HG02840 (cell line): ENCODE data around the gene PHPT1.
"Not testable (repeated sequence)": the region's sequence is repeated elsewhere in the genome, so short reads cannot be mapped to it uniquely, and the experiment has no call there.

ENCODE experiments used
- ATAC-seq: cut with Tn5 transposase; IDR thresholded peaks from one replicate; pipeline ENCODE4 v1.9.1; 2021; ENCODE audit warnings: mild to moderate bottlenecking, moderate library complexity, moderate number of reproducible peaks; ENCODE audit not compliant: unreplicated experiment, low FRiP score

PHPT1 gene

GRCh38 chr9:136881691-136882108 lies 32.5 kb downstream of the PHPT1 start:
- ATAC-seq = no peak

DNA sequence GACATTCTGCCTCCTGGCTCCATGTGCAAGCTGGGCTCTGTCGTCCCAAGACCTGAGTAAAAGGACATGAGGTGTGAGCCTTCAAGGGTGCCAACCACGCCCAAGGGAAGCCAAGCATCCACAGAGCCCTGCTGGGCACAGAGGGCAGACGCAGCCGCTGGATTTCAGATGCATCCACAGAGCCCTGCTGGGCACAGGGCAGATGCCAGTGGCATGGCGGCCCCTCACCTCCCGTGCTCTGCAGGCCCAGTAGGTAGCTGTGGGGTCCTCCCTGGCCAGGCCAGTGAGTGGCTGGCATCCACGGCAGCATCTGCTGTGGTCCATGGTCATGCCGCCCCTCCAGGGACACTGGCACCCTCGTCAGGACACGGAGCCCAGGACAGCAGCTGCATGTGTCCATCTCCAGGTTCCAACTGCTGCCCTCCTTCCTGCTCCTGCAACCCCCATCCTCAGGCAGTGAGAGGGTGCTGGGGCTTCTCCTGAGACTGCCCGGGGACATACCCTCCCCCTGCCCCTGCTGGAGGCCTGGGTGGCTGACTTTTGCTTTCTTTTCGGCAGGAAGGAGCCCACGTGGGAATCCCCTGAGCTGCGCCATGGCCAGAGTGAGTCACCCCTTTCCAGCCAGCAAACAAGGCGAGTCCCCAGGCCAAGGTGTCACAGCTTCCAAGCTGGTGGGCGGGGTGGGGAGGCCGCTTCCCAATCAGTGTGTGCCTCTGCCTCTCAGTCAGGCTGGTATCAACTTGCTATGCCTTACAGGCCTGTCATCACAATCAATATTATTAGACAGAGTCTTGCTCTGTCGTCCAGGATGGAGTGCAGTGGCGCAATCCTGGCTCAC lies 33.1 kb downstream of the PHPT1 start:
- no peak for ATAC-seq

DNA sequence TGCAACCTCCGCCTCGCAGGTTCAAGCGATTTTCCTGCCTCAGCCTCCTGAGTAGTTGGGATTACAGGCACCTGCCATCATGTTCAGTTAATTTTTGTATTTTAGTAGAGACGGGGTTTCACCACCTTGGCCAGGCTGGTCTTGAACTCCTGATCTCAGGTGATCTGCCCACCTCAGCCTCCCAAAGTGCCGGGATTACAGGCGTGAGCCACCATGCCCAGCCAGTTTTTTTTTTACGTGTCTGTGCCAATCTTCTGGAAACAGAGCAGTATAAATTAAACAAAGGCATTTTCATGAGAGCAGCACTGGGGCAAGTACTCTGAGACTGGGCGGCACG lies 33.7 kb downstream of the PHPT1 start:
- ATAC-seq = not testable (repeated sequence)

DNA sequence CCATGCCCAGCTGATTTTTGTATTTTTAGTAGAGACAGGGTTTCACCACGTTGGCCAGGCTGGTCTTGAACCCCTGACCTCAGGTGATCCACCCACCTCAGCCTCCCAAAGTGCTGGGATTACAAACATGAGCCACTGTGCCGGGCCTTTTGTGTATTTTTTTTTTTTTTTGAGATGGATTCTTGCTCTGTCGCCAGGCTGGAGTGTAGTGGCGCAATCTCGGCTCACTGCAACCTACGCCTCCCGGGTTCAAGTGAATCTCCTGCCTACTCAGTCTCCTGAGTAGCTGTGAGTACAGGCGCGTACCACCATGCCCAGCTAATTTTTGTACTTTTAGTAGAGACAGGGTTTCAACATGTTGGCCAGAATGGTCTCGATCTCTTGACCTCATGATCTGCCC lies 34.5 kb downstream of the PHPT1 start:
- ATAC-seq = not testable (repeated sequence)

- peak; percentile 73 for ATAC-seq
These were observed 36.9 kb downstream of the PHPT1 start, which contains the start of gene TRAF2 for GRCh38 chr9:136885950-136886578. TSS of gene TRAF2 (plus strand) at chr9:136886516. CDS start at chr9:136898741, 12,225 bp downstream.

GRCh38 chr9:136886610-136887597 lies 37.7 kb downstream of the PHPT1 start:
- peak; percentile 29 for ATAC-seq

DNA sequence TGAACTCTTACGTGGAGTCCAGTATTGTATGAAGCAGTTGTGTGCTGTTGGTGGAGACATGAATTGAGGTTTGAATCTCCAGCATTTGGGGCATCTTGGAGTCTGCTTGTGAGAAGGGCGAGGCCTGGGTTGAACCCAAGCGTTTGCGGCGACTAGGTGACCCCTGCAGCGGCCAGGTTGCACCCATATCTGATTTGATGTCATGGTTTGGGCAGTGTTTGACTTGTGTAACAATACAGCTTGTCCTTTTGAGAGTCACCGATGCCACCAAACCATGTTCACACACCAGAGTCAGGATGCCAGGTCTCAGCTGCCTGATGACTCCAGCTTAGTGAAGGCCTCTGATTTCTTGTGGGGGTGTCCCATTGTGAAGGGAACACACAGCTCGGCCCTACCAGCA lies 39.2 kb downstream of the PHPT1 start:
- ATAC-seq = no peak

GRCh38 chr9:136889858-136890257 lies 40.6 kb downstream of the PHPT1 start:
- no peak for ATAC-seq

- no peak for ATAC-seq
These were observed 41.5 kb downstream of the PHPT1 start for GRCh38 chr9:136890661-136891060.

- no peak for ATAC-seq
These were observed 46.8 kb downstream of the PHPT1 start for GRCh38 chr9:136896027-136896426.

GRCh38 chr9:136898483-136899100 lies 49.4 kb downstream of the PHPT1 start:
- ATAC-seq = no peak

- ATAC-seq = no peak
These were observed 50.0 kb downstream of the PHPT1 start for GRCh38 chr9:136899196-136899595.

- ATAC-seq = no peak
These were observed 51.3 kb downstream of the PHPT1 start for GRCh38 chr9:136900556-136900955.
